Gastrocnemius medialis (tissue), 4 donors: ENCODE results near the gene UBE3A.

ENCODE experiments used
- CTCF ChIP-seq, 5 experiments: fragments of 450-650 bp in 3 of 5; fragments of 200-600 bp in 2 of 5; sonication (generic) in 2 of 5; IDR thresholded peaks in 4 of 5; conservative IDR thresholded peaks in 1 of 5; 1 replicate in 4 of 5; 2 replicates in 1 of 5; pipeline ENCODE4 v1.5.1; 2016 to 2019; ENCODE audit warnings: antibody characterized with exemption in 5 of 5, mild to moderate bottlenecking in 3 of 5, moderate library complexity in 3 of 5
- POLR2A ChIP-seq, 2 donors: fragments of 450-650 bp; IDR thresholded peaks; one replicate each; pipeline ENCODE4 v1.6.1; 2017; ENCODE audit warnings: antibody characterized with exemption in 2 of 2, mild to moderate bottlenecking in 2 of 2, moderate library complexity in 2 of 2

GRCh38 chr15:25408428-25408827 is 30.4 kb downstream of the UBE3A start:
- TF ChIP-seq CTCF (IDR thresholded peaks at IDR 0.05 in 4 of 5, conservative IDR thresholded peaks at IDR 0.05 in 1 of 5) = no peak
- no peak for TF ChIP-seq POLR2A (IDR thresholded peaks at IDR 0.05)
